ENCODE data around the gene ESPNL. TPM values are rescaled to one million over a fixed set of nuclear protein-coding genes. Genes with fewer than 3 reads are reported as not detected.
A peak's percentile ranks its signal among the peaks of the same experiment; 100 is the strongest.

ESPNL gene
- total and polyA plus RNA-seq, 2 of the 4 experiments (the other 2 are of a cell fraction), result 2.0 TPM

DNA sequence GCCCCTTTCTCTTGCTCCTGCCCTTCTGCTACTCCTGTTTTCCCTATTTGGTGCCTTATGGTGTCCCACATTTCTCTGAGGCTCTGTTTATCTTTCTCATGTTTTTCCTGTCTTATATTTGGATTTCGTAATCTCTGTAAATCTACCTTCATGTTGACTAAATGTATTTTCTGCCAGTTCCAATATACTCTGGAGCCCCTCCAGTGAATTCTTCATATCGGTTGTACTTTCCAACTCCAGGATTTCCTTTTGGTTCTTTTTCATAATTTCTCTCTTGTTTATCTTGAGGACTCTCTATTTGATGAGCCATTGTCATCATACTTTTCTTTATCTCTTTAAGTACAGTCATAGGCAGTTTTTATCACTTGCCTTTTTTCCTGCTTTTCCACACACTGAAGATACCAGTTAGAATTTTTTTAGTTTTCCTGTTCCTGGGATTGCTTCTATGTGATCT lies 20.2 kb upstream of the ESPNL start:
- no peaks in the 10 kb centered on the region for H3K4me1 ChIP-seq (ENCODE audit: control insufficient read depth, insufficient read depth, low read length)
- H4K20me1 ChIP-seq (ENCODE audit: insufficient read depth, low read length), result no peaks in the 10 kb centered on the region; the same call in 1 of the 2 replicates
- no peak overlapping the region for H3K4me3 ChIP-seq (ENCODE audit: insufficient read depth, low read depth, low read length)
- peaks cover 32% of the 10 kb centered on the region for H3K36me3 ChIP-seq (ENCODE audit: control insufficient read depth, insufficient read depth, low read length)
- intact Hi-C loops (cut with micrococcal nuclease), result no loop called here
- ChIA-PET CTCF (no interaction called here), POLR2A (ENCODE audit: unreplicated experiment) (no interaction called here)
- H4K5ac ChIP-seq (ENCODE audit: low read depth, low read length), result no peak overlapping the region
- 100% methylated on average over 1 of the region's 2 CpGs; no CpG with 5 or more reads in 1 of the 2 experiments for WGBS, 2 experiments (ENCODE audit: extremely low coverage in 2 of 2, insufficient read length in 1 of 2)
- no peak overlapping the region for H2AFZ ChIP-seq (replicated peaks; ENCODE audit: low read length, poor library complexity)
- H3K18ac ChIP-seq (ENCODE audit: low read depth, low read length), result no peak overlapping the region
- no peak for ATAC-seq (ENCODE audit: low read depth)
- TF ChIP-seq CEBPB (IDR thresholded peaks at IDR 0.05; ENCODE audit: low read depth, low read length), result peak; percentile 58
- TF ChIP-seq, protein P1, sequence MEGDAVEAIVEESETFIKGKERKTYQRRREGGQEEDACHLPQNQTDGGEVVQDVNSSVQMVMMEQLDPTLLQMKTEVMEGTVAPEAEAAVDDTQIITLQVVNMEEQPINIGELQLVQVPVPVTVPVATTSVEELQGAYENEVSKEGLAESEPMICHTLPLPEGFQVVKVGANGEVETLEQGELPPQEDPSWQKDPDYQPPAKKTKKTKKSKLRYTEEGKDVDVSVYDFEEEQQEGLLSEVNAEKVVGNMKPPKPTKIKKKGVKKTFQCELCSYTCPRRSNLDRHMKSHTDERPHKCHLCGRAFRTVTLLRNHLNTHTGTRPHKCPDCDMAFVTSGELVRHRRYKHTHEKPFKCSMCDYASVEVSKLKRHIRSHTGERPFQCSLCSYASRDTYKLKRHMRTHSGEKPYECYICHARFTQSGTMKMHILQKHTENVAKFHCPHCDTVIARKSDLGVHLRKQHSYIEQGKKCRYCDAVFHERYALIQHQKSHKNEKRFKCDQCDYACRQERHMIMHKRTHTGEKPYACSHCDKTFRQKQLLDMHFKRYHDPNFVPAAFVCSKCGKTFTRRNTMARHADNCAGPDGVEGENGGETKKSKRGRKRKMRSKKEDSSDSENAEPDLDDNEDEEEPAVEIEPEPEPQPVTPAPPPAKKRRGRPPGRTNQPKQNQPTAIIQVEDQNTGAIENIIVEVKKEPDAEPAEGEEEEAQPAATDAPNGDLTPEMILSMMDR (conservative IDR thresholded peaks at IDR 0.05; ENCODE audit: low read depth, low read length), result no peak
- H3K14ac ChIP-seq (replicated peaks; ENCODE audit: low read depth, low read length), result no peak overlapping the region
- no peak overlapping the region for H3K56ac ChIP-seq (ENCODE audit: extremely low read depth, insufficient read depth, low read length)
- H4K91ac ChIP-seq (ENCODE audit: insufficient read depth, low read depth, low read length), result no peak overlapping the region
- DNase-seq, result no peak
- no peak overlapping the region for H2BK20ac ChIP-seq (ENCODE audit: low read depth, low read length)
- no peak overlapping the region for H3K4ac ChIP-seq (ENCODE audit: low read depth, low read length)
- H3K23ac ChIP-seq (ENCODE audit: low read depth, low read length), result no peak overlapping the region
- peaks cover 3% of the 10 kb centered on the region; the same call in 1 of the 2 replicates for H3K9me3 ChIP-seq (ENCODE audit: control insufficient read depth, insufficient read depth, low read length)
- no peak overlapping the region for H3K4me2 ChIP-seq (ENCODE audit: low read depth, low read length)
- H2BK5ac ChIP-seq (ENCODE audit: low read depth, low read length, poor library complexity, severe bottlenecking), result no peak overlapping the region
- peaks cover 3% of the 10 kb centered on the region for H3K9me1 ChIP-seq (ENCODE audit: insufficient read depth, low read length)
- H2BK15ac ChIP-seq (ENCODE audit: low read depth, low read length), result no peak overlapping the region
- in situ Hi-C loops (cut with MboI; ENCODE audit: low sequenced_read_pairs), result no loop called here
- no peak overlapping the region for H3K9ac ChIP-seq (ENCODE audit: low read depth, low read length)
- H2BK120ac ChIP-seq (ENCODE audit: low read depth, low read length), result no peak overlapping the region
- H4K8ac ChIP-seq (ENCODE audit: low read depth in 2 of 2, low read length in 2 of 2), result no peak overlapping the region
- no peaks in the 10 kb centered on the region for H3K79me1 ChIP-seq (ENCODE audit: low read depth in 1 of 2, low read length in 2 of 2)
- H2AK9ac ChIP-seq (replicated peaks; ENCODE audit: low read depth, low read length, poor library complexity), result no peak overlapping the region
- BruUV-seq (replicated peaks), result no TSS peak
- H2AK5ac ChIP-seq (ENCODE audit: low read depth, low read length), result no peak overlapping the region
- H3K27me3 ChIP-seq (ENCODE audit: control insufficient read depth, insufficient read depth, low read length), result no peaks in the 10 kb centered on the region
- dilution Hi-C loops (cut with HindIII; ENCODE audit: low sequenced_read_pairs, unreplicated experiment), result no loop called here
- no peak overlapping the region for H3K27ac ChIP-seq (ENCODE audit: insufficient read depth, low read length)

Measured in IMR-90 (cell line).